Measurements from ENCODE around the gene PEAK1. TPM values are rescaled to one million over a fixed set of nuclear protein-coding genes. Genes with fewer than 3 reads are reported as not detected.

PEAK1 gene
- polyA plus RNA-seq, 1 donor (not counting 4 experiments of a cell fraction or from before 2014, with no cell fraction given) = 5.9 TPM

DNA sequence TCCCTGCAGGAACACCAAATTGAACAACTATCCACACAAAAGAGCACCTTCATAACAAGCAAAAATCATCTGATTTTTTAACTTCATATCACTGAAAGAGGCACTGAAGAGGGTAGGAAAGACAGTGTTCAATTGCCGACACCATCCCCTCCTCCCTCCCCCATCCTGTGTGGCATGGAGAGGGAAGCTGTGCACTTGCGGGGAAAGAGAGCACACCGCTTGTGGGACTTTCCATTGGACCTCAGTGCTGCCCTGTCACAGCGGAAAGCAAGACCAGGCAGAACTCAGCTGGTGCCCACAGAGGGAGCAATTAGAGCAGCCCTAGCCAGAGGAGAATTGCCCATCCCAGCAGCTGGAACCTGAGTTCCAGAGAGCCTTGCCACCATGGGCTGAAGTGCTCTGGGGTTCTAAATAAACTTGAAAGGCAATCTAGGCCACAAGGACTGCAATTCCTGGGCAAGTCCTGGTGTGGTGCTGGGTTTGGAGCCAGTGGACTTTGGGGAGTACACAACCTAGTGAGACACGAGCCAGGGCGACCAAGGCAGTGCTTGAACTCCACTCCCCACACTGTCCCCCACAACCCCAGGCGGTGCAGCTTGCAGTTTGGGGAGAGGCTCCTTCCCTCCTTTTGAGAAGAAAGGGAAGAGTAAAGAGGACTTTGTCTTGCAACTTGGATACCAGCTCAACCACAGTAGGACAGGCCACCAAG, 27.0 kb downstream of the PEAK1 start:
- Histone ChIP-seq H3K79me2 (ENCODE audit: control insufficient read depth, insufficient read depth, low read length) (peaks cover 4% of the 10 kb centered on the region), H3K9me3 (ENCODE audit: control insufficient read depth, low read depth, low read length) (no peaks in the 10 kb centered on the region), H3K27ac (ENCODE audit: control insufficient read depth, insufficient read depth, low read length) (no peak overlapping the region), H3K36me3 (ENCODE audit: control insufficient read depth in 2 of 2, extremely low read depth in 1 of 2, insufficient read depth in 2 of 2, low read length in 2 of 2) (no peaks in the 10 kb centered on the region), H2AFZ (ENCODE audit: control insufficient read depth, low read length) (no peak overlapping the region), H4K20me1 (ENCODE audit: control insufficient read depth, extremely low read depth, insufficient read depth, low read length) (peaks cover 4% of the 10 kb centered on the region), H3K4me3 (ENCODE audit: control insufficient read depth in 2 of 3, extremely low read depth in 1 of 3, insufficient read depth in 2 of 3, low read depth in 1 of 3, low read length in 3 of 3) (no peak overlapping the region), H3K4me1 (ENCODE audit: control insufficient read depth, extremely low read depth, insufficient read depth, low read length) (no peaks in the 10 kb centered on the region), H3K9me1 (ENCODE audit: control insufficient read depth, extremely low read depth, insufficient read depth, low read length) (no peaks in the 10 kb centered on the region), H3K27me3 (ENCODE audit: control insufficient read depth, extremely low read depth, insufficient read depth, low read length) (no peaks in the 10 kb centered on the region), H3K4me2 (ENCODE audit: control insufficient read depth, extremely low read depth, insufficient read depth, low read depth, low read length) (no peak overlapping the region), H3K9ac (ENCODE audit: control insufficient read depth, extremely low read depth, insufficient read depth, low read length) (no peak overlapping the region)
- dilution Hi-C loops (cut with MboI; ENCODE audit: extremely low pct_ligation_motif_present, low sequenced_read_pairs) = no loop called here
- FAIRE-seq (no peak), DNase-seq (ENCODE audit: low read depth, low spot score) (no peak)
- TF ChIP-seq EZH2 (IDR thresholded peaks at IDR 0.05; ENCODE audit: low read length) = no peak
- TF ChIP-seq, protein P1, sequence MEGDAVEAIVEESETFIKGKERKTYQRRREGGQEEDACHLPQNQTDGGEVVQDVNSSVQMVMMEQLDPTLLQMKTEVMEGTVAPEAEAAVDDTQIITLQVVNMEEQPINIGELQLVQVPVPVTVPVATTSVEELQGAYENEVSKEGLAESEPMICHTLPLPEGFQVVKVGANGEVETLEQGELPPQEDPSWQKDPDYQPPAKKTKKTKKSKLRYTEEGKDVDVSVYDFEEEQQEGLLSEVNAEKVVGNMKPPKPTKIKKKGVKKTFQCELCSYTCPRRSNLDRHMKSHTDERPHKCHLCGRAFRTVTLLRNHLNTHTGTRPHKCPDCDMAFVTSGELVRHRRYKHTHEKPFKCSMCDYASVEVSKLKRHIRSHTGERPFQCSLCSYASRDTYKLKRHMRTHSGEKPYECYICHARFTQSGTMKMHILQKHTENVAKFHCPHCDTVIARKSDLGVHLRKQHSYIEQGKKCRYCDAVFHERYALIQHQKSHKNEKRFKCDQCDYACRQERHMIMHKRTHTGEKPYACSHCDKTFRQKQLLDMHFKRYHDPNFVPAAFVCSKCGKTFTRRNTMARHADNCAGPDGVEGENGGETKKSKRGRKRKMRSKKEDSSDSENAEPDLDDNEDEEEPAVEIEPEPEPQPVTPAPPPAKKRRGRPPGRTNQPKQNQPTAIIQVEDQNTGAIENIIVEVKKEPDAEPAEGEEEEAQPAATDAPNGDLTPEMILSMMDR (optimal IDR thresholded peaks at IDR 0.05 in 1 of 3, IDR thresholded peaks at IDR 0.05 in 1 of 3, conservative IDR thresholded peaks at IDR 0.05 in 1 of 3; ENCODE audit: extremely low read depth in 1 of 3, insufficient read depth in 2 of 3, low read length in 3 of 3) = no peak

DNA sequence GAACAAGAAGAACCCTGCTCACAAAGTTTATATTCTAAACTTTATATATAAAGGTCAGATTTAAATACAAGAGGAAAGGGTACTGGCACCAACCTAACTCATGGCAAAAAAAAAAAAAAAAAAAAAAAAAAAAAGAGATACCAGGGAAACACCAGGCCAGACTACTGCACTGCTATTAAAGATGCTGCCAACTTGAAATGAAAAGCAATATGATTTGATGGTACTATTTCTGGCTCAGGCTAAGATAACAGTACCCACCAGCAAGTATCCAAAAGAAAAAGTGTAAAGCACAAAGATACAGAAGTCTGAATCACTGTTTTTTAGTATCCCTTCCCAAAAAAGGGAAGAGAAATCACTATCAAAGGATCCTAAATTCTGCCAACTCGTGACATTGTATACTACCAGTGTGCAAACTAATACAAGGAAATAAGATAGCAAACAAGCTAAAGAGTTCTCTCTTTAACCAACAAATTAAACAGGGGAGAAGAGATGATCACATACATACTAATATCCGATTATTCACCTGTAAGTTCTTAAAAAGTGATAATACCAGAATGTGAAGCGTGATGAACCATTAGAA, 28.4 kb downstream of the PEAK1 start:
- TF ChIP-seq EZH2 (IDR thresholded peaks at IDR 0.05; ENCODE audit: low read length) = no peak
- TF ChIP-seq, protein P1 (optimal IDR thresholded peaks at IDR 0.05 in 1 of 3, IDR thresholded peaks at IDR 0.05 in 1 of 3, conservative IDR thresholded peaks at IDR 0.05 in 1 of 3; ENCODE audit: extremely low read depth in 1 of 3, insufficient read depth in 2 of 3, low read length in 3 of 3) = no peak
- Histone ChIP-seq H3K4me2 (ENCODE audit: control insufficient read depth, extremely low read depth, insufficient read depth, low read depth, low read length) (no peak overlapping the region), H3K4me1 (ENCODE audit: control insufficient read depth, extremely low read depth, insufficient read depth, low read length) (no peaks in the 10 kb centered on the region), H3K27ac (ENCODE audit: control insufficient read depth, insufficient read depth, low read length) (no peak overlapping the region), H3K9ac (ENCODE audit: control insufficient read depth, extremely low read depth, insufficient read depth, low read length) (no peak overlapping the region), H3K79me2 (ENCODE audit: control insufficient read depth, insufficient read depth, low read length) (peaks cover 5% of the 10 kb centered on the region), H3K27me3 (ENCODE audit: control insufficient read depth, extremely low read depth, insufficient read depth, low read length) (no peaks in the 10 kb centered on the region), H4K20me1 (ENCODE audit: control insufficient read depth, extremely low read depth, insufficient read depth, low read length) (peaks cover under 1% of the 10 kb centered on the region), H3K9me3 (ENCODE audit: control insufficient read depth, low read depth, low read length) (no peaks in the 10 kb centered on the region), H3K4me3 (ENCODE audit: control insufficient read depth in 2 of 3, extremely low read depth in 1 of 3, insufficient read depth in 2 of 3, low read depth in 1 of 3, low read length in 3 of 3) (no peak overlapping the region), H3K36me3 (ENCODE audit: control insufficient read depth in 2 of 2, extremely low read depth in 1 of 2, insufficient read depth in 2 of 2, low read length in 2 of 2) (no peaks in the 10 kb centered on the region), H2AFZ (ENCODE audit: control insufficient read depth, low read length) (no peak overlapping the region), H3K9me1 (ENCODE audit: control insufficient read depth, extremely low read depth, insufficient read depth, low read length) (no peaks in the 10 kb centered on the region)
- FAIRE-seq (no peak), DNase-seq (ENCODE audit: low read depth, low spot score) (no peak)
- dilution Hi-C loops (cut with MboI; ENCODE audit: extremely low pct_ligation_motif_present, low sequenced_read_pairs) = no loop called here

All from keratinocyte (primary cell).